IMR-90 (cell line): ENCODE results near the gene NPL. TPM values are rescaled to one million over a fixed set of nuclear protein-coding genes. Genes with fewer than 3 reads are reported as not detected.

Source experiments
- ATAC-seq: fragments of 200-7000 bp; cut with Tn5 transposase; 2 replicates; pipeline ENCODE4 v1.9.1; 2020; ENCODE audit warnings: low read depth, mild to moderate bottlenecking, moderate library complexity
- BruUV-seq: library from RNA; stranded (reverse); fragments of 400-500 nt; replicated peaks from 2 replicates; lab custom pipeline; 2021; lab: Mats Ljungman, UMichigan
- CTCF ChIA-PET: fragments of 300-600 bp; formaldehyde crosslinking; extraction: SDS; loops from one replicate; lab custom pipeline; 2021; ENCODE audit warnings: antibody characterized with exemption; lab: Yijun Ruan, JAX
- POLR2A ChIA-PET: fragments of 300-600 bp; sonication (Branson Sonifier 250); formaldehyde crosslinking; loops from one replicate; lab custom pipeline; 2022; ENCODE audit warnings: antibody characterized with exemption; ENCODE audit not compliant: unreplicated experiment; lab: Charles Lee
- DNase-seq: peaks from one replicate; pipeline ENCODE4 v3.0.0; 2013
- H2AFZ ChIP-seq: replicated peaks from 2 replicates; pipeline ENCODE3; 2013; ENCODE audit warnings: low read length, mild to moderate bottlenecking; ENCODE audit not compliant: poor library complexity
- H2AK5ac ChIP-seq: 2 replicates; pipeline ENCODE4 v1.6.1; 2013; ENCODE audit warnings: low read depth, low read length, inconsistent platforms
- H2AK9ac ChIP-seq: replicated peaks from 2 replicates; pipeline ENCODE3; 2013; ENCODE audit warnings: mild to moderate bottlenecking, low read depth, low read length, moderate library complexity; ENCODE audit not compliant: poor library complexity
- H2BK120ac ChIP-seq: 2 replicates; pipeline ENCODE4 v1.6.1; 2013; ENCODE audit warnings: low read depth, low read length, inconsistent platforms
- H2BK15ac ChIP-seq: 3 replicates; pipeline ENCODE4 v1.6.1; 2013; ENCODE audit warnings: low read depth, low read length, inconsistent platforms
- H2BK20ac ChIP-seq: 2 replicates; pipeline ENCODE4 v1.6.1; 2013; ENCODE audit warnings: low read depth, mild to moderate bottlenecking, inconsistent platforms, low read length, moderate library complexity
- H2BK5ac ChIP-seq: 2 replicates; pipeline ENCODE4 v1.6.1; 2013; ENCODE audit warnings: mild to moderate bottlenecking, low read depth, low read length, inconsistent platforms; ENCODE audit not compliant: poor library complexity, severe bottlenecking
- H3K14ac ChIP-seq: replicated peaks from 2 replicates; pipeline ENCODE4 v1.6.1; 2013; ENCODE audit warnings: low read depth, low read length, inconsistent platforms
- H3K18ac ChIP-seq: 2 replicates; pipeline ENCODE4 v1.6.1; 2013; ENCODE audit warnings: low read depth, low read length, control low read depth
- H3K23ac ChIP-seq: 2 replicates; pipeline ENCODE4 v1.6.1; 2013; ENCODE audit warnings: low read depth, low read length, inconsistent platforms
- H3K27ac ChIP-seq: 2 replicates; pipeline ENCODE4 v1.5.1; 2013; ENCODE audit warnings: mild to moderate bottlenecking, control low read depth, low read length; ENCODE audit not compliant: insufficient read depth
- H3K27me3 ChIP-seq: 2 replicates; pipeline ENCODE4 v1.6.1; 2013; ENCODE audit warnings: low read length; ENCODE audit not compliant: control insufficient read depth, insufficient read depth
- H3K36me3 ChIP-seq: 2 replicates; pipeline ENCODE4 v1.6.1; 2013; ENCODE audit warnings: low read length, mixed read lengths; ENCODE audit not compliant: control insufficient read depth, insufficient read depth
- H3K4ac ChIP-seq: 2 replicates; pipeline ENCODE4 v1.6.1; 2013; ENCODE audit warnings: low read depth, low read length, inconsistent platforms
- H3K4me1 ChIP-seq: 2 replicates; pipeline ENCODE4 v1.6.1; 2013; ENCODE audit warnings: low read length, mixed read lengths; ENCODE audit not compliant: control insufficient read depth, insufficient read depth
- H3K4me2 ChIP-seq: 2 replicates; pipeline ENCODE4 v1.6.1; 2013; ENCODE audit warnings: low read depth, mild to moderate bottlenecking, control low read depth, low read length, moderate library complexity
- H3K4me3 ChIP-seq: 2 replicates; pipeline ENCODE4 v1.5.1; 2013; ENCODE audit warnings: low read depth, mild to moderate bottlenecking, control low read depth, low read length, moderate library complexity; ENCODE audit not compliant: insufficient read depth
- H3K56ac ChIP-seq: 2 replicates; pipeline ENCODE4 v1.6.1; 2013; ENCODE audit warnings: low read length, inconsistent platforms; ENCODE audit not compliant: insufficient read depth; ENCODE audit errors: extremely low read depth
- H3K79me1 ChIP-seq, 2 experiments: 2 replicates each; pipeline ENCODE4 v1.6.1; 2013; ENCODE audit warnings: low read length in 2 of 2, inconsistent platforms in 1 of 2, low read depth in 1 of 2
- H3K9ac ChIP-seq: 2 replicates; pipeline ENCODE4 v1.6.1; 2013; ENCODE audit warnings: low read depth, low read length, control low read depth
- H3K9me1 ChIP-seq: 2 replicates; pipeline ENCODE4 v1.6.1; 2013; ENCODE audit warnings: low read length, inconsistent platforms; ENCODE audit not compliant: insufficient read depth
- H3K9me3 ChIP-seq: 2 replicates; pipeline ENCODE4 v1.6.1; 2013; ENCODE audit warnings: low read length; ENCODE audit not compliant: control insufficient read depth, insufficient read depth
- H4K20me1 ChIP-seq: 2 replicates; pipeline ENCODE4 v1.6.1; 2013; ENCODE audit warnings: low read length, inconsistent platforms; ENCODE audit not compliant: insufficient read depth
- H4K5ac ChIP-seq: 2 replicates; pipeline ENCODE4 v1.6.1; 2013; ENCODE audit warnings: mild to moderate bottlenecking, low read depth, low read length, control low read depth
- H4K8ac ChIP-seq, 2 experiments: 2 replicates each; pipeline ENCODE4 v1.6.1; 2013; ENCODE audit warnings: low read depth in 2 of 2, low read length in 2 of 2, control low read depth in 1 of 2, inconsistent platforms in 1 of 2
- H4K91ac ChIP-seq: 2 replicates; pipeline ENCODE4 v1.6.1; 2013; ENCODE audit warnings: low read depth, low read length, inconsistent platforms; ENCODE audit not compliant: insufficient read depth
- BHLHE40 ChIP-seq: fragments of 150-350 bp; IDR thresholded peaks from 2 replicates; pipeline ENCODE4 v1.6.1; 2016; ENCODE audit warnings: mild to moderate bottlenecking, low read depth, low read length
- CEBPB ChIP-seq: IDR thresholded peaks from 2 replicates; pipeline ENCODE4 v1.6.1; 2012; ENCODE audit warnings: low read depth, low read length, improper control_type of control experiment
- FOS ChIP-seq: fragments of 150-350 bp; IDR thresholded peaks from 2 replicates; pipeline ENCODE4 v1.6.1; 2016; ENCODE audit warnings: low read depth, low read length
- MAZ ChIP-seq: IDR thresholded peaks from 2 replicates; pipeline ENCODE4 v1.6.1; 2012; ENCODE audit warnings: low read depth, mild to moderate bottlenecking, low read length, improper control_type of control experiment, moderate library complexity, borderline replicate concordance
- MXI1 ChIP-seq: IDR thresholded peaks from 2 replicates; pipeline ENCODE4 v1.6.1; 2012; ENCODE audit warnings: low read depth, mild to moderate bottlenecking, low read length, moderate library complexity, borderline replicate concordance
- NFE2L2 ChIP-seq: fragments of 150-350 bp; IDR thresholded peaks from 2 replicates; pipeline ENCODE4 v1.6.1; 2016; ENCODE audit warnings: low read depth, mild to moderate bottlenecking, low read length
- POLR2A ChIP-seq: IDR thresholded peaks from 2 replicates; pipeline ENCODE4 v1.6.1; 2012; ENCODE audit warnings: mild to moderate bottlenecking, low read depth, low read length
- RAD21 ChIP-seq: IDR thresholded peaks from 2 replicates; pipeline ENCODE4 v1.6.1; 2012; ENCODE audit warnings: low read length, improper control_type of control experiment
- RCOR1 ChIP-seq: IDR thresholded peaks from 2 replicates; pipeline ENCODE4 v1.6.1; 2012; ENCODE audit warnings: mild to moderate bottlenecking, low read length, improper control_type of control experiment; ENCODE audit not compliant: insufficient replicate concordance
- RFX5 ChIP-seq: IDR thresholded peaks from 2 replicates; pipeline ENCODE4 v1.8.0; 2012; ENCODE audit warnings: low read depth, mild to moderate bottlenecking, low read length, moderate library complexity
- WGBS, 2 experiments: methylation state at CpG; one replicate each; pipeline versions ENCODE4 v1.1.5 to v1.1.7; 2013; ENCODE audit warnings: missing lambda C conversion rate in 2 of 2; ENCODE audit not compliant: insufficient read length in 1 of 2; ENCODE audit errors: extremely low coverage in 2 of 2; 5-methylcytosine and 5-hydroxymethylcytosine counted together
- dilution Hi-C: fragments of 300-500 bp; cut with HindIII; formaldehyde crosslinking; loops from one replicate; pipeline ENCODE4 v1.14.3; 2018; ENCODE audit warnings: low sequenced_read_pairs; ENCODE audit not compliant: unreplicated experiment
- in situ Hi-C: fragments of 300-500 bp; cut with MboI; formaldehyde crosslinking; loops from 3 replicates; pipeline ENCODE4 v1.14.3; 2019; ENCODE audit warnings: low sequenced_read_pairs, inconsistent platforms, mixed read lengths
- intact Hi-C: fragments of 100-400 bp; cut with micrococcal nuclease; formaldehyde crosslinking; loops from 2 replicates; pipeline ENCODE4 v1.10.0; 2022
- polyA plus RNA-seq, 3 experiments: library from polyadenylated mRNA; depleted of rRNA; stranded (reverse); fragments of >200 nt; gene quantifications; 2 replicates each; pipeline ENCODE4 v1.2.3, GENCODE V29; 2012; ENCODE audit warnings: low replicate concordance in 1 of 3
- total RNA-seq: library from RNA; depleted of rRNA; stranded (reverse); fragments of >200 nt; gene quantifications from 2 replicates; pipeline ENCODE4 v1.2.3, GENCODE V29; 2012
- TF ChIP-seq, protein P1 (sequence below): fragments of 150-350 bp; IDR thresholded peaks from 2 replicates; pipeline ENCODE4 v1.6.1; 2016; ENCODE audit warnings: low read depth, mild to moderate bottlenecking, low read length, moderate library complexity, borderline replicate concordance
- TF ChIP-seq, protein P2 (sequence below): conservative IDR thresholded peaks from 2 replicates; pipeline ENCODE4 v1.5.1; 2012; ENCODE audit warnings: mild to moderate bottlenecking, low read depth, low read length, improper control_type of control experiment

The NPL gene
- total and polyA plus RNA-seq, 2 of the 4 experiments (the other 2 are of a cell fraction), result 0.36 to 0.68 TPM

GRCh38 chr1:182754087-182754486 is 35.5 kb upstream of the NPL start:
- no peaks in the 10 kb centered on the region for H3K9me1 ChIP-seq
- H2AK9ac ChIP-seq, result no peak overlapping the region
- POLR2A ChIA-PET, result interaction anchor here (0.5 kb wide), 1 partner anchor 69 kb away, joined by 4 read pairs; the partner anchor contains the start of gene RGS8
- no peak overlapping the region for H3K56ac ChIP-seq
- no peaks in the 10 kb centered on the region for H3K27me3 ChIP-seq
- H3K14ac ChIP-seq, result no peak overlapping the region
- no peak overlapping the region for H3K9ac ChIP-seq
- no peak overlapping the region for H2AFZ ChIP-seq
- dilution Hi-C loops (no loop called here), in situ Hi-C loops (no loop called here), intact Hi-C loops (no loop called here)
- H3K79me1 ChIP-seq, result no peaks in the 10 kb centered on the region
- no TSS peak for BruUV-seq
- CTCF ChIA-PET, result no interaction called here
- no peak overlapping the region for H2BK20ac ChIP-seq
- no peak overlapping the region for H4K91ac ChIP-seq
- H4K20me1 ChIP-seq, result no peaks in the 10 kb centered on the region
- H4K5ac ChIP-seq, result no peak overlapping the region
- H3K36me3 ChIP-seq, result no peaks in the 10 kb centered on the region
- no peak overlapping the region for H2AK5ac ChIP-seq
- H3K23ac ChIP-seq, result no peak overlapping the region
- H3K4me1 ChIP-seq, result peaks cover 2% of the 10 kb centered on the region
- ATAC-seq, result no peak
- H3K18ac ChIP-seq, result no peak overlapping the region
- no peak overlapping the region for H3K4me2 ChIP-seq
- H2BK15ac ChIP-seq, result no peak overlapping the region
- no peak overlapping the region for H2BK120ac ChIP-seq
- no peaks in the 10 kb centered on the region for H3K9me3 ChIP-seq
- H3K27ac ChIP-seq, result no peak overlapping the region
- H4K8ac ChIP-seq, result no peak overlapping the region
- no peak overlapping the region for H3K4me3 ChIP-seq
- H3K4ac ChIP-seq, result no peak overlapping the region
- no peak overlapping the region for H2BK5ac ChIP-seq
- WGBS, 2 experiments, result 42% methylated on average over 3 of the region's 7 CpGs; no CpG with 5 or more reads in 1 of the 2 experiments
- DNase-seq, result no peak
- no peak for TF ChIP-seq MAZ
- no peak for TF ChIP-seq RAD21
- TF ChIP-seq RCOR1, result no peak
- TF ChIP-seq, protein P1, sequence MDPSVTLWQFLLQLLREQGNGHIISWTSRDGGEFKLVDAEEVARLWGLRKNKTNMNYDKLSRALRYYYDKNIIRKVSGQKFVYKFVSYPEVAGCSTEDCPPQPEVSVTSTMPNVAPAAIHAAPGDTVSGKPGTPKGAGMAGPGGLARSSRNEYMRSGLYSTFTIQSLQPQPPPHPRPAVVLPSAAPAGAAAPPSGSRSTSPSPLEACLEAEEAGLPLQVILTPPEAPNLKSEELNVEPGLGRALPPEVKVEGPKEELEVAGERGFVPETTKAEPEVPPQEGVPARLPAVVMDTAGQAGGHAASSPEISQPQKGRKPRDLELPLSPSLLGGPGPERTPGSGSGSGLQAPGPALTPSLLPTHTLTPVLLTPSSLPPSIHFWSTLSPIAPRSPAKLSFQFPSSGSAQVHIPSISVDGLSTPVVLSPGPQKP, result no peak
- no peak for TF ChIP-seq MXI1
- TF ChIP-seq RFX5, result no peak
- TF ChIP-seq, protein P2, sequence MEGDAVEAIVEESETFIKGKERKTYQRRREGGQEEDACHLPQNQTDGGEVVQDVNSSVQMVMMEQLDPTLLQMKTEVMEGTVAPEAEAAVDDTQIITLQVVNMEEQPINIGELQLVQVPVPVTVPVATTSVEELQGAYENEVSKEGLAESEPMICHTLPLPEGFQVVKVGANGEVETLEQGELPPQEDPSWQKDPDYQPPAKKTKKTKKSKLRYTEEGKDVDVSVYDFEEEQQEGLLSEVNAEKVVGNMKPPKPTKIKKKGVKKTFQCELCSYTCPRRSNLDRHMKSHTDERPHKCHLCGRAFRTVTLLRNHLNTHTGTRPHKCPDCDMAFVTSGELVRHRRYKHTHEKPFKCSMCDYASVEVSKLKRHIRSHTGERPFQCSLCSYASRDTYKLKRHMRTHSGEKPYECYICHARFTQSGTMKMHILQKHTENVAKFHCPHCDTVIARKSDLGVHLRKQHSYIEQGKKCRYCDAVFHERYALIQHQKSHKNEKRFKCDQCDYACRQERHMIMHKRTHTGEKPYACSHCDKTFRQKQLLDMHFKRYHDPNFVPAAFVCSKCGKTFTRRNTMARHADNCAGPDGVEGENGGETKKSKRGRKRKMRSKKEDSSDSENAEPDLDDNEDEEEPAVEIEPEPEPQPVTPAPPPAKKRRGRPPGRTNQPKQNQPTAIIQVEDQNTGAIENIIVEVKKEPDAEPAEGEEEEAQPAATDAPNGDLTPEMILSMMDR, result no peak
- TF ChIP-seq POLR2A, result no peak
- no peak for TF ChIP-seq CEBPB
- TF ChIP-seq NFE2L2, result no peak
- no peak for TF ChIP-seq BHLHE40
- no peak for TF ChIP-seq FOS
